HG03439 (cell line): ENCODE measurements around the gene MLST8.

Source experiments
- ATAC-seq: cut with Tn5 transposase; IDR thresholded peaks from one replicate; pipeline ENCODE4 v1.9.1; 2021; ENCODE audit warnings: mild to moderate bottlenecking, moderate library complexity; ENCODE audit not compliant: unreplicated experiment

The MLST8 gene

DNA sequence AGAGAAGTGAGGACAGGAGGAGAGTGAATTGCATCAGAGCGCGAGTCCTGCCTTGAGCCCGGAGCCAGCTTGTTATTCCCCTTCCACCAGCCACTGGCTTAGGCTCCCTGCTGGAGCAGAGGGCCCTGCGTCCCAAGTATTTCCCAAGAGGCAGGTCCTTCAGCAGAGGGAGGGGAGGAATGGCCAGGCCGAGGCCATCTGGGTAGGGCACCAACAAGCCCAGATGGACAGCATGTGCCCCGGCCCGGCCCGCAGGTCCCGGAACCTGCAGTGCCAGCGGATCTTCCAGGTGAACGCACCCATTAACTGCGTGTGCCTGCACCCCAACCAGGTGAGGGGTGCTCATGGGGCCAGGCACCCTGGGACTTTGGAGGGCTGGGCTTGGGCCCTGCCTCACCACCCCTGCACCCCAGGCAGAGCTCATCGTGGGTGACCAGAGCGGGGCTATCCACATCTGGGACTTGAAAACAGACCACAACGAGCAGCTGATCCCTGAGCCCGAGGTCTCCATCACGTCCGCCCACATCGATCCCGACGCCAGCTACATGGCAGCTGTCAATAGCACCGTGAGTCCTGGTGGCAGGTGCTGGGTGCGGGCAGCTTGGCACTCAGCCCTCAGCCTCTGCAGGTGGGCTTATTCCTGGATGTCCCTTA is 1.7 kb downstream of the MLST8 start:
- no peak for ATAC-seq

DNA sequence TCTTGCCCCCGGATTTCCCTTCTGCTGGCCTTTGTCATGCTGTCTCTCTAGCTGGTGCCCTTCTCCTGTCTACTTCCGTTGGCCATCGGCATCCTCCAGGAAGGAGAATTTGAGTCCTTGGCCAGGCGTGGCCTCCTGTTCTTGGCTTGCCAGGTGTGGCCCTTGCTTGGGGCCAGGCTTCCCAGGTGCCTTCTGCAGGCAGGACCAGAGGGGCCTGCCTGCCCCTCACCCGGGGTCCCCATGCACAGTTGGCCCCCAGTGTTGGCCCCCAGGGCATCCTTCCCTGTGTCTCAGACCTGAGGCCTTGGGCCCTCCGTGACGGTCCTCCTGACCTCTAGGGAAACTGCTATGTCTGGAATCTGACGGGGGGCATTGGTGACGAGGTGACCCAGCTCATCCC is 2.6 kb downstream of the MLST8 start:
- no peak for ATAC-seq

DNA sequence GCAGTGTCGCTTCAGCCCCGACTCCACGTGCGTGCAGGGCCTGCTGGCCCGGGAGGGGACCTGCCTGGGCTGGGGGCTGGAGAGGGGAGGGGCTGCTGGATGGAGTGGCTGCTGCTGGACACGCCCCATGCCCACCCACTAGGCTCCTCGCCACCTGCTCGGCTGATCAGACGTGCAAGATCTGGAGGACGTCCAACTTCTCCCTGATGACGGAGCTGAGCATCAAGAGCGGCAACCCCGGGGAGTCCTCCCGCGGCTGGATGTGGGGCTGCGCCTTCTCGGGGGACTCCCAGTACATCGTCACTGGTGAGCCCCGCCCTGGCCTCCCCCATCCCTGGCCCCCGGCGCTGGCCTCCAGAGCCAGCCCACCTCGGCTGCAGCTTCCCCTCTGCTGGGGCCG is 3.1 kb downstream of the MLST8 start:
- ATAC-seq = no peak

DNA sequence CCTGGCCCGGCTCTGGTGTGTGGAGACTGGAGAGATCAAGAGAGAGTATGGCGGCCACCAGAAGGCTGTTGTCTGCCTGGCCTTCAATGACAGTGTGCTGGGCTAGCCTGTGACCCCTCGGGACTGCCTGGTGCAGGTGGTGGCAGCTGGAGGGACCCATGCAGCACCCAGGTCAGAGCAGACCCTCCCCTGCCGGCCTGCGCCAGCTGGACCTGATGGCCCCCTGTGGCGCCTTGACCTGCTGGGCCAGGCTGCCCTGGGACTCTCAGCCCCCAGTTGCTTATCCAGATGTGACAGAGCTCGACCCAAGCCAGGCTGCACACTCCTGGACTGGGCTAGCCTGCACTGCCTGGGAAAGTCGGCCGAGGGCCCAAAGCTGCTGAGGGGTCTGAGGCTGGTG is 3.5 kb downstream of the MLST8 start:
- no peak for ATAC-seq

DNA sequence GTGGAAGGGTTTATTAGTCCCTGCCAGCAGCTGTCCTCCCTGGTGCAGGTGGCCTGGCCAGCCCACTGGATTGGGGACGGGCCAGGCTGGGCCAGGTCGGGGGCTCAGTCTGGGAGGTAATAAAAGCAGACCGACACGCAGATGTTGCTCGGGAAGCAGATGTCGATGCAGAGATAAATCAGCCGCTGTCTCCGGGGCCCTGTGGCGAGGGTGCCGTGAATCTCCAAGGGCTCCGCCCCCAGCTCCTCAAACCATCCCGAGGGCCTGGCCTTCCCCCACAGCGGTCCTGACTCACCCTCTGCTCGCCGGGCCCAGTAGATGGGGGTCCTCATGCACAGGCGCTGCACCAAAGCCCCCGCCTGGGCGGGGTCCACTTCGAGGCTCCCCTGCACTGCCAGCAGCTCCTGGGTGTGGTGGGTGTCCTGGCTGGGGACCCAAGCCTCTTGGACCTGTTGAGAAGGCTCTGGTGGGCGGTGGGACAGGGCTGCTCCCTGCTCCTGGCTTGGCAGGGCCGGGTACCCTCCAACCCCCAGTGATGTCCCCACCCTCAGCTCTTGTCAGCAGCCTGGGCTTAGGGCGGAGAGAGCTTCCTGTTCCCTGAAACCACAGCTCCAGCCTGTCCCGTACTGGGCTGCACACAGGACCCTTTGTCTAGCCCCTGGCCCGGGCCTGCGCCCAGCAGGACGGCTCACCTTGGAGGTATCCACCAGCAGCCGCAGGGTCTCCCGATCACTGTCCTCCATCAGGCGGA is 4.2 kb downstream of the MLST8 start:
- ATAC-seq = no peak

DNA sequence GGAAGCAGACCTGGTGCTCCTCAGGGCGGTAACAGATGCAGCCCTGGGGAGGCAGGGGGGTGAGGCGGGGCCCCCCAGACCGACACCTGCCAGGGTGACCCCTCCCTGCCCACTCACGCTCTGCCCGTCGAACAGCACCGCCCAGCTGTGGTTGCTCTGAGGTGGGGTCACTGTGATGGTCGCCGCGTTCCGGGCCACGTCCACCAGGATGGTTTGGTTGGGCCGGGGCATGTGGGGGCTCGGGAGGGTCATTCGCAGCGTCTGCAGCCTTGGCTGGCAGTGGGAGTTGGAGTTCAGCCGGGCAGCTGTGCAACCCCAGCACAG is 4.7 kb downstream of the MLST8 start:
- no peak for ATAC-seq

DNA sequence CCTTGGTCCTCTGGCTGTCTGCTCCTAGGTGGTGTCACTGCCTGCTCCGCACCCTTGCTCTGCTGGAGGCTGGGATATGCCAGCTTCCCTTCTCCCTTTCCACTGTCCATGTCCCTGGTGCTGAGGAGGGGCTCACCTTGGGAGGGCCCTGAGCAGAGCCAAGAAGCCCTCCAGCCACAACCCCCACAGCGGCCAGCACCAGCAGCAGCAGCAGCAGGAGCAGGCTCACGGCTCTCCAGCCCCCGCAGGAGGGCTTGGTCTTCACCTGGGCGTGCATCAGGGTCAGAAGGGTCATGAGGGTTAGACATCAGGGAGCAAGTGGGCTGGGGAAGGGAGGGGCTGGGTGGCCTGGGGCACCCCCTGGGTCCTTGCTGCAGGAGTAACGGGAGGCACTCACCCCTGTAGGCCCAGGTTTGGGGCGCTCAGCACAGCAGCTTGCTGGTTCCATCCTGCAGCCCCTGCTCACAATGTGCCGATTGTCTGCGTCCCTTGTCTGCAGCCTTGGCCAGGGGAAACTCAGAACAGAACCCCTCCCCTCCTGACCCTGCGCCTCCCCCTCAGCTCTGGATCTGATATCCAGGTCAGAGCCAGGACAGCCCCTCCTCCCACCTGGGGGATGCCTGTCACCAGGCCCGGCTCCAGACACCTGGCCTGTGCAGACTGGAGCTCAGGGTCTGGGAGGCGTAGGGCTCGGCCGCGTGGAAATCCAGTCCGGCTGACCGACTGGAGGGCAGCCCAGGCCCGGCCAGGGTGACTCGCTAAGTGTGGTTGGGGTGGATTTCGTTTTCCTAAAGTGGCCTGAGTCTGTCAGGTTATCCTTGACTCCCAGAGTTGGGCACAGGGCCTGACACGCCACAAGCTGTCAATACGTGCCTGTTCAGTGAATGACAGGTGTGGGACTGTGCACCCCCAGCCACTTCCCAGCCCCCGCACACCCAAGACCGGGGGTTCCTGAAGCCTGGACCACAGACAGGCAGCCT is 5.4 kb downstream of the MLST8 start, which contains the start of gene BRICD5:
Gene BRICD5, minus strand, starts transcription at position 478 of the 980 bp plus-strand sequence. Its CDS starts 30 bp downstream, at position 448.
- no peak for ATAC-seq

DNA sequence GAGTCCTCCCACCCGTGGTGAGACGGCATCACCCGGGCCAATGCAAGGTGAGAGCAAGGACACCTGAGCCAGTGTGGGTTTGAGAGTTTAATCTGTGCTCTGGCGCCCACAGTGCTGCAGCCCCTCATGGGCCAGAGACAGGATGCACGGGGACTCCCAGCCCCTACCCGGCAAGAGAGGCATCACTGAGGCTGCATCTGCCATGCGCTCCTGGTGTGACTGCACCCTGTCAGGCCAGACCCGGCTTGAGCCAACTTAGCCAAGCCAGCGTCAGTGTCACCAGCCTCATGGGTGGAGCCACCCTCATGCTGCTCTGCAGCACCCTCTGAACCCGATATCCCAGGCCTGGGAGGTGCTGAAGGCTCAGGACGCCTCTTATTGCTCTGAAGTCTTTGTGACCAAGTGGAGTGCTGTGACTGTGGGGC is 6.7 kb downstream of the MLST8 start:
- ATAC-seq = no peak

DNA sequence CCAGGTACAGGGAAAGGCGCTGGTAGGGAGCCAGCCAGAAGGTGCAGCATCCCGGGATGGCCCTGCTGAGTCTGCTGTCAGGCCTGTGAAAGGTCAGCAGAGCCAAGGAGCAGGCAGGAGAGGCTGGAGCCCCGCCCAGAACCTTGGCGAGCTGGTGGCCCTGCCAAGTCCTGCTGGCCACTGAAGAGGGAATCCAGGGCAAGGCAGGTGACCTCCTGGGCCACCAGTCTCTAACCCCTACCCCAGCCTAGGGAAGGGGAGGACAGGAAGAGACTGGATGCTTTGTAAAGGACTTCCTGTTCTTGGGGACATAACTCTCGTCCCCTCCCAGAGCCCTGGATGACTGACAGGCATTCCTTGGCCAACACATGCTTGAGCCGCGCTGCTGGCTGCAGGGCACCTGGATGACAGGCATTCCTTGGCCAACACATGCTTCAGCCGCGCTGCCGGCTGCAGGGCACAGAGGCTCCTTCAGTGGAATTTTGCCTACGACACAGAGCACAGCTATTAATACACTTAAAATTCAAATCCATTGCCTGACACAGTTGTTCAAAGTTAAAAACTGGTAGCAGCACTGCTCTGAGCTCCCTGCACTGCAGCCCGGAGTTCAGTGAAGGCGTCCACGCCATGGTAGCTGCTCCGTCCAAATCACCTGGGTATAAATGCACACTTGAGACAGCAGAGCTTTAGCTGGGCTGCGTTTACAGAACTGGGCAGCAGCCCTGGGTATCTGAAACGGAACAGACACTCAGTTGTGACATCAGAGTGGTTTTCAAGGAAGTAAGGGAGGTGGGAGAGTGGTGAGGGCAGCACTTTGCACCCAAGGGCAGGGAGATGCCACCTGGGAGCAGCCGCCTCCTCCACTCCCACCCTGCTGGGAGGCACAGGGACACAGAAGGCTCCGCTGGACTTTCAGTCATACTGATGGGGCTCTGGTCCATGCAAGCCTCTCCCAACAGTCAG is 7.4 kb downstream of the MLST8 start:
- ATAC-seq = no peak

DNA sequence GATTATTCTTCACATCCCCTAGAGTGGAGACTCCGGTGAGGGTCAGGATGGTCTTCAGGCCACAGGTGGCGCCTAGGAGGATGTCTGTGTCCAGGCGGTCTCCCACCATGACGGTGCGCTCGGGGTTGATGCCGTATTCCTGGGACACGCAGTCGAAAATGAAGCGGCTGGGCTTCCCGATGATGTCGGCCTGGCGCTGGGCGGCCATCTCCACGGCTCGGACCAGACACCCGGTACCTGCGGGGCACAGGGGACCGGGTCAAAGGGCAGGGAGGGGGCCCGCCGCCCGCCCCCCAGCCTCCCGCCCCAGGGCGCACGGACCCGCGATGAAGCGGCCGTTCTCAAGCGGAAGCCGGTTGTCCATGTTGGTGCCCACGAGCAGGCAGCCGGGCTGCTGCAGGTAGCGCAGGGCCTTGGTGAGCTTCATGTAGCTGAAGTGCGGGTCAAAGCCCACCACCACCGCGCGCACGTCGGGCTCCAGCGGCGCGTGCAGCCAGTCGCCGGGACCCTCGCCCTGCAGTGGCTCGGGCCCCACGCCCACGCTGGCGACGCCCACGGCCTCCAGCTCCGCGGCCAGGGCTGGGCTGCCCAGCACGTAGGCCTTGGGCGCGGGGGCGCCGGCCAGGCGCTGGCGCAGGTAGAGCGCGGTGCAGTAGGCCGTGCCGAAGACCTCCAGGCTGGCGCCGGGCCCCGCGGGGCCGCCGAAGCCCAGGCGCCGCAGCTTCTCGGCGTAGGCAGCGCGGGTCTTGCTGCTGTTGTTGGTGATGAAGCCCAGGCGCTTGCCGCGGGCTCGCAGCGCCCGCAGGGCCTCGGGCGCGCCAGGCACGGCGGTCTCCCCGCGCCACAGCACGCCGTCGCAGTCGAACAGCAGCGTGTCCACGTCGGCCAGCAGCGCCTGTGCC is 8.8 kb downstream of the MLST8 start:
- no peak for ATAC-seq

DNA sequence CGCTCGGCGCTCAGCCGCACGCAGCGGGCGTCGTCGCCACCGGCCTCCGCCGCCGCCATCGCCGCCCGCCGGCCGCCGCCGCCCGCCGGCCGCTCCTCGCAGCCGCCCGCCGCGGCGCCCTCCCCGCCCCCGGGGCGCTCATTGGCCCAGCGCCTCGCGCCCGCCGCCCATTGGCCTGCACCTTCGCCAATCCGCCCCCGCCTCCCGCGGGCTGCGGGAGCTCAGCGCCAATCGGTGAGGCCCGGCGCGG is 9.4 kb downstream of the MLST8 start, which contains the start of gene PGP:
Gene PGP, minus strand, starts transcription at position 122 of the 250 bp plus-strand sequence. Its CDS starts 63 bp downstream, at position 59.
- ATAC-seq = peak; percentile 77

DNA sequence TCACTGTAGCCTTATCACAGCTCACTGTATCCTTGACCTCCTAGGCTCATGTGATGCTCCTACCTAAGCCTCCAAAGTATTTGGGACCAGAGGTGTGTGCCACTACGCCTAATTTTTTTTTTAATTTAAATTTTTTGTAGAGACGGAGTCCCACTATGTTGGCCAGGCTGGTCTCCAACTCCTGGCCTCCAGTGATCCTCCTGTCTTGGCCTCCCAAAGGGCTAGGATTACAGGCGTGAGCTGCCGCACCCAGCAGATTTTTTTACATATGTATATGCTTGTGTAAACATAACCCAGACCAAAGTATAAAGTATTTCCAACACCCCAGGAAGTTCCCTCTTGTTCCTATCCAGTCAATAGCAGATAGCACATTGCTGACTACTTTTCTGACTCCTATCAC is 11.1 kb downstream of the MLST8 start:
- ATAC-seq = no peak

DNA sequence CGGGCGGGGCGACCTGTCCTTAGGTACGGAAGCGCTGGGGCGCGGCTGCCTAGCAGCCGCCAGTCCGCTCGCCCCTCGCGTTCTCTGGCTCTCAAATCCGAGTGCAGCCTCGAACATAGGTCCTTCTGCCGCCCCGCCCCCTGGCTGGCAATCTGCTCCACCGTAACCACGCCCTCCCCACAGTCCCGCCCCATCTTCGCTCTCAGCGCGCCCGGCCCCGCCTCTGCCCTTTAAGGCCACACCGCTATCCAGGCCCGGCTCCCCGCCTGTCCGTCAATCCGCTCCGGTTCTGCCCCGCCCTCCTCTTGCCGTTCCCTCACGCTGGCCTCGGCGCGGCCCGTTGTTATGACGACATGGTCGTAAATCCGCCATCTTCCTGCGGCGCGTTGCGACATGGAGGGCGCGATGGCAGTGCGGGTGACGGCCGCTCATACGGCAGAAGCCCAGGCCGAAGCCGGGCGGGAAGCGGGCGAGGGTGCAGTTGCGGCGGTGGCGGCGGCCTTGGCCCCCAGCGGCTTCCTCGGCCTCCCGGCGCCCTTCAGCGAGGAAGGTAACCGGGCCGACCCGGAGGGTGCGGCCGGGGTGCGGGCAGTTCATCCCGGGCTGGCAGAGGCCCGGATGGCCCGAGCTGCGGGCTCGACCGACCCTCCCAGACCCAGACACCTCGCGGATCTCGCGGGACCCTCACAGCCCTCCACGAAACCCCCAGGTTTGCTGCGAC is 18.1 kb downstream of the MLST8 start, which contains the start of gene E4F1:
Gene E4F1, plus strand, starts transcription at position 371 of the 721 bp plus-strand sequence. Its CDS starts 23 bp downstream, at position 394.
- ATAC-seq = peak; percentile 93

DNA sequence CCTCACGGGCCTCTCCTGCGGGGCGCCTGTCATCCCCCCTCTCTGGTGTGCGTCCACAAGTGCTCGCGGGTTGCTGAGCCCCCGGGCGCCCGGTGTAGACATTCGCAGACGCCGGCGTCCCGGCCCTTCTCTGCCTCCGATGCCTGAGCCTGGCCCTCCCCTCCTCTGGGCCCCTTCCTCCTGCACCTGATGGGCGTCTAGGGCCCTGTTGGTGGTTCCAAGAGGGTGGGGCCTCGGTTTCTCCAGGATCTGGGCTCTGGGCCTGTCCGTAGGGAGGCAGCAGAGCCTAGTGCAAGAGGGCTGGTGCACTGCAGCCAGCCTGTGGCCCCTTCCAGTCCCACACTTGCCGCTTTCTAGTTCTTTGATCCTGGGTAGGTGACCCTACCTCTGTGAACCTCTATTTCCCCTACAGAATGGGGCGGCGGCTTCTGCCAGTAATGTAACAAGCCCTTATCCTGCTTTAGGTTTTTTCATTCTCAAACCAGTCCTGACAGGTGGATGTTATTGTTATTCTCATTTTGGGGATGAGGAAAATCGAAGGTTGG is 18.8 kb downstream of the MLST8 start:
- ATAC-seq = peak; percentile 23

DNA sequence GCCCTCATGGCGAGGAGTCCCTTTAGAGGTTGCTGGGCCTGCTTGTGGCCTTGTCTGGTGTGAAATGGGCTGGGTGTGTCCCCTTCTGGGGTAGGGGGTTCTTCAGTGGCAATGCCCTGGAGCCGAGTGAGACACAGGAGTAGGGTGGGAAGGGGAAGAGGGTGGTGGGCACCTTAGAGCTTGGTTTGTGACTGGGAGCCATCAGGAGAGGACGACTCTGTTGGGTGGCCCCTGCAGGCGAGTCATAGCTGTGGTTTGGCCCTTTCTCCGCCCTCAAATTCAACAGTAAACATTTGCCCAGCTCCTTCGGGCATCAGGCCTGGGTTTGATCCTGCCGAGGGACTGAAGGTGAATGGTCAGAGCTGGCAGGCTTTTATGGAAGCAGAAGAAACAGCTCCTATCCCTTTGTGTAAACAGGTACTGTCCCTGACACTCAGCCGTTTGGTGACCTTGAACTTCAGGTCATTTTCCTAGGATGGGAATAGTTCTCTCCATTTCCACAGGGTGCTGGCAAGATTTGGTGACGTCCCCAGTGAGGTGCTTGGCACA is 21.1 kb downstream of the MLST8 start:
- ATAC-seq = no peak

DNA sequence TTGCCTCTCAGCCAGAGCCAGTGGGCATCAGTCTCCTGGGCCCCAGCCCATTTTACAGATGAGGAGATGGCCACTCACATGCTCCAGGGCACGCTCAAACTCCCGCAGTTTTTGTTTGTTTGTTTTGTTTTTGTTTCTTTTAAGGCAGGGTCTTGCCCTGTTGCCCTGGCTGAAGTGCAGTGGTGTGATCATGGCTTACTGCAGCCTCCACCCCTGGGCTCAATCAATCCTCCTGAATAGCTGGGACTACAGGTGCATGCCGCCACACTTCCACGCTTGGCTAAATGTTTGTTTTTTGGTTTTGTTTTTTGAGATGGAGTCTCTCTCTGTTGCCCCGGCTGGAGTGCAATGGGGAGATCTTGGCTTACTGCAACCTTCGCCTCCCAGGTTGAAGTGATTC is 21.7 kb downstream of the MLST8 start:
- no peak for ATAC-seq

DNA sequence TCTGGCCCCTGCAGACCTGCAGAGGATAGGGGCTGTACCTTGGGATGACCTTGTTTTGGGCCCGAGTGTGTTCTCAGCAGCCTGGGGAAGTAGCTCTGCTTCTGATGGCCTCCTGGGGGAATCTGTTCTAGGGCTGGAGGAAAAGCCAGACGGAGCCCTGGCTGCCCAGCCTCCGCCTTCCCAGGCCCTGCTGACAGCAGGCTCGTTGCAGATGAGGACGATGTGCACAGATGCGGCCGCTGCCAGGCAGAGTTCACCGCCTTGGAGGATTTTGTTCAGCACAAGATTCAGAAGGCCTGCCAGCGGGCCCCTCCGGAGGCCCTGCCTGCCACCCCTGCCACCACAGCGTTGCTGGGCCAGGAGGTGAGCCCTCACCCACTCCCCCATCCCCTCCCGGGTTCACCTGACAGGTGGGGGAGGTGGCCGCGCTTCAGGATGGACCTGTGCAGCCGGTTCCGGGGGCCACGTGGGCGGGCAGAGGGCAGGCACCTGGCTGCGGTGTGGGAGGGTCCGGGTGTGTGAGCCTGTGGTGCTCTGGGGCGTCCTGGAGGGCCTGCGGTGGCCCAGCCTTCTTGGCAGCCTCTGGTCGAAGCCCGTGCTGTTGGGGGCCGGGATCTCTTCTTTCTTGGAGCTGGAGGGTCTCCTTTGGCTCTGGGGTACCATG is 23.0 kb downstream of the MLST8 start:
- ATAC-seq = no peak

DNA sequence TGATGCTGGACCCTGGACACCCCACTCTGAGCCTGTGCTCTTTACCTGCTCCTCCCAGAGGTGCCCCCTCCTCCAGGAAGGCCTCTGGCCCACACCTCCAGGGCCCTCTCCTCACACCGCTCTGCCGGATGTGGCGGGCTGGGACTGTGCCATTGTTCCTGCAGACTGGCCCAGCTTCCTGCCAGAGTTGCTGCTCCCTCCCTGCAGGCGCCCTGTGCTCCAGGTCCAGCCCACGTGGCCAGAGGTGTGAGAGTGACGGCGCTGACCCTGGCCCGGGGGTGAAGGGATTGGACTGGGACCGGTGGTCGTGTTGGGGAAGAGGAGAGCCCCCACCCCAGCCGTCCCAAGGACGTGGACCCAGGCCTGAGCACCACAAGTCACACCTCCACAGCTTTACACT is 23.8 kb downstream of the MLST8 start:
- ATAC-seq = no peak
